Activated CD4-positive, alpha-beta T cell treated with anti-CD3 and anti-CD28 coated beads, Interleukin-2, amount 50 U/mL, for 24 hours (primary cell): ENCODE data around the gene FAM53C.
"Not testable (repeated sequence)": the region's sequence is repeated elsewhere in the genome, so short reads cannot be mapped to it uniquely, and the experiment has no call there.

Experiments
- DNase-seq, 2 donors: peaks; one replicate each; pipeline ENCODE4 v3.0.0-alpha.2; 2020; ENCODE audit warnings: low read depth in 1 of 2, low spot score in 1 of 2

FAM53C gene

GRCh38 chr5:138337685-138338410 lies at the start of gene FAM53C:
Gene FAM53C, plus strand, starts transcription at chr5:138338266. Its CDS starts 3,070 bp downstream, at chr5:138341336.
- peak; percentile 88 to 96 for DNase-seq

GRCh38 chr5:138289296-138289695 lies 48.8 kb upstream of the FAM53C start:
- no peak for DNase-seq

GRCh38 chr5:138303372-138303771 lies 34.7 kb upstream of the FAM53C start:
- DNase-seq, result no peak

- no peak for DNase-seq
Measured at GRCh38 chr5:138305797-138306196, 32.3 kb upstream of the FAM53C start.

GRCh38 chr5:138315751-138316278 lies 22.3 kb upstream of the FAM53C start:
- no peak for DNase-seq

- DNase-seq, result no peak
Measured at GRCh38 chr5:138316355-138316754, 21.7 kb upstream of the FAM53C start.

GRCh38 chr5:138318211-138318610 lies 19.9 kb upstream of the FAM53C start:
- DNase-seq, result not testable (repeated sequence)

- DNase-seq, result no peak
Measured at GRCh38 chr5:138330813-138331448, 7.1 kb upstream of the FAM53C start.

GRCh38 chr5:138331449-138332368 lies 6.4 kb upstream of the FAM53C start, which contains the start of gene CDC25C:
Gene CDC25C, minus strand, starts transcription at chr5:138331804. Its CDS starts 624 bp downstream, at chr5:138331180.
- peak; percentile 81 to 96 for DNase-seq

- DNase-seq, result no peak
Measured at GRCh38 chr5:138334867-138335447, 3.1 kb upstream of the FAM53C start.

GRCh38 chr5:138336952-138337684 lies 948 bp upstream of the FAM53C start:
- no peak for DNase-seq

GRCh38 chr5:138338411-138339090 lies 485 bp downstream of the FAM53C start:
- no peak for DNase-seq

GRCh38 chr5:138339091-138339456 lies 1.0 kb downstream of the FAM53C start:
- DNase-seq, result no peak

GRCh38 chr5:138339464-138339863 lies 1.4 kb downstream of the FAM53C start:
- DNase-seq, result no peak

GRCh38 chr5:138340008-138340407 lies 1.9 kb downstream of the FAM53C start:
- DNase-seq, result no peak

GRCh38 chr5:138344887-138345622 lies 7.0 kb downstream of the FAM53C start:
- DNase-seq, result no peak

GRCh38 chr5:138346889-138347288 lies 8.8 kb downstream of the FAM53C start:
- no peak for DNase-seq

GRCh38 chr5:138349852-138350562 lies 11.9 kb downstream of the FAM53C start:
- no peak for DNase-seq

GRCh38 chr5:138350563-138350890 lies 12.5 kb downstream of the FAM53C start:
- DNase-seq, result no peak
